CD4-positive, CD25-positive, alpha-beta regulatory T cell (primary cell): ENCODE results near the gene DHTKD1. TPM values are rescaled to one million over a fixed set of nuclear protein-coding genes. Genes with fewer than 3 reads are reported as not detected.
"Not testable (repeated sequence)": the region's sequence is repeated elsewhere in the genome, so short reads cannot be mapped to it uniquely, and the experiment has no call there.

ENCODE experiments used
- ATAC-seq, 2 donors: fragments of 150-1000 bp; cut with Tn5 transposase; one replicate each; pipeline ENCODE4 v1.10.0; 2021; ENCODE audit warnings: low read depth in 2 of 2, moderate number of reproducible peaks in 2 of 2, moderate library complexity in 1 of 2
- DNase-seq, 3 donors: peaks; one replicate each; pipeline versions ENCODE4 v3.0.0 to v3.0.0-alpha.2; 2012 to 2022; ENCODE audit warnings: mixed read lengths in 1 of 3
- H3K27ac ChIP-seq: one replicate; pipeline ENCODE4 v1.7.0; 2013; ENCODE audit warnings: mild to moderate bottlenecking, low read length; ENCODE audit not compliant: insufficient read depth, poor library complexity, severe bottlenecking
- H3K27me3 ChIP-seq: one replicate; pipeline ENCODE4 v1.7.0; 2013; ENCODE audit warnings: low read length; ENCODE audit not compliant: control insufficient read depth, insufficient read depth
- H3K36me3 ChIP-seq: one replicate; pipeline ENCODE4 v1.7.0; 2013; ENCODE audit warnings: mild to moderate bottlenecking, low read length, moderate library complexity; ENCODE audit not compliant: control insufficient read depth, insufficient read depth
- H3K4me1 ChIP-seq: 2 replicates; pipeline ENCODE4 v1.7.0; 2013; ENCODE audit warnings: mild to moderate bottlenecking, low read length; ENCODE audit not compliant: insufficient read depth, control insufficient read depth, poor library complexity, severe bottlenecking
- H3K4me3 ChIP-seq: one replicate; pipeline ENCODE4 v1.7.0; 2013; ENCODE audit warnings: low read depth, mild to moderate bottlenecking, low read length, moderate library complexity
- H3K9me3 ChIP-seq, 2 experiments: 1 replicate in 1 of 2; 2 replicates in 1 of 2; pipeline ENCODE4 v1.7.0; 2013; ENCODE audit warnings: low read length in 2 of 2, mild to moderate bottlenecking in 1 of 2, moderate library complexity in 1 of 2; ENCODE audit not compliant: control insufficient read depth in 2 of 2
- H3K27ac Mint-ChIP-seq, 3 donors: one replicate each; pipeline ENCODE4 v1.8.0; 2020 to 2022; ENCODE audit warnings: mild to moderate bottlenecking in 3 of 3, mixed read lengths in 3 of 3, moderate library complexity in 2 of 3
- H3K27me3 Mint-ChIP-seq: one replicate; pipeline ENCODE4 v1.8.0; 2022; ENCODE audit warnings: mild to moderate bottlenecking, mixed read lengths
- H3K36me3 Mint-ChIP-seq: one replicate; pipeline ENCODE4 v1.8.0; 2020; ENCODE audit warnings: mixed read lengths
- H3K4me1 Mint-ChIP-seq, 4 donors: one replicate each; pipeline ENCODE4 v1.8.0; 2020 to 2022; ENCODE audit warnings: mixed read lengths in 4 of 4, mild to moderate bottlenecking in 1 of 4
- H3K4me3 Mint-ChIP-seq, 4 donors: one replicate each; pipeline ENCODE4 v1.8.0; 2020 to 2022; ENCODE audit warnings: mild to moderate bottlenecking in 4 of 4, mixed read lengths in 4 of 4, moderate library complexity in 3 of 4
- H3K9me3 Mint-ChIP-seq, 7 donors: one replicate each; pipeline ENCODE4 v1.8.0; 2020 to 2022; ENCODE audit warnings: mixed read lengths in 7 of 7, mild to moderate bottlenecking in 3 of 7, moderate library complexity in 2 of 7
- polyA plus RNA-seq, 4 donors: library from polyadenylated mRNA; unstranded; fragments of 300-500 nt; fragmentation: Illumina TruSeq; gene quantifications; one replicate each; pipeline ENCODE4 v1.2.3, GENCODE V29; 2021
- total RNA-seq: library from RNA; stranded (reverse); gene quantifications from one replicate; pipeline ENCODE4 v1.2.3, GENCODE V29; 2022

Gene DHTKD1
- total and polyA plus RNA-seq, 5 donors from 2014 or later = 6.0 to 18.9 (median 8.7) TPM

- not testable (repeated sequence) for H3K4me1 ChIP-seq, DNase-seq, H3K27ac ChIP-seq, H3K4me3 Mint-ChIP-seq, H3K9me3 Mint-ChIP-seq, H3K9me3 ChIP-seq, H3K27ac Mint-ChIP-seq, H3K4me3 ChIP-seq, H3K4me1 Mint-ChIP-seq, ATAC-seq, H3K27me3 ChIP-seq, H3K27me3 Mint-ChIP-seq
- peaks cover 65% of the 10 kb centered on the region for H3K36me3 ChIP-seq
- peaks cover 30% of the 10 kb centered on the region for H3K36me3 Mint-ChIP-seq
Measured at GRCh38 chr10:12171512-12171911, 102.8 kb downstream of the DHTKD1 start.

Other genes with a start within 250 kb of the DHTKD1 start
- 1.3 TPM for gene PROSER2, start 245.6 kb upstream of the DHTKD1 start, total RNA-seq
- gene PROSER2, start 245.6 kb upstream of the DHTKD1 start, polyA plus RNA-seq = under 1 TPM in 2 of 4 donors, not detected in 2; 0.25 to 0.65 TPM
- gene UPF2, start 26.1 kb upstream of the DHTKD1 start, total RNA-seq = 29.9 TPM
- 10 to 100 TPM in 2 of 4 donors, 1 to 10 TPM in 2; 5.5 to 13.1 (median 9.6) TPM for gene UPF2, start 26.1 kb upstream of the DHTKD1 start, polyA plus RNA-seq
- 25.2 TPM for gene SEC61A2, start 60.7 kb downstream of the DHTKD1 start, total RNA-seq
- 1 to 10 TPM; 1.6 to 5.4 (median 2.5) TPM for gene SEC61A2, start 60.7 kb downstream of the DHTKD1 start, polyA plus RNA-seq
- 38.1 TPM for gene NUDT5, start 126.9 kb downstream of the DHTKD1 start, total RNA-seq
- 100 to 1,000 TPM in 1 of 4 donors, 10 to 100 TPM in 3; 71.5 to 103 (median 89.7) TPM for gene NUDT5, start 126.9 kb downstream of the DHTKD1 start, polyA plus RNA-seq
- gene CDC123, start 127.2 kb downstream of the DHTKD1 start, total RNA-seq = 50.3 TPM
- gene CDC123, start 127.2 kb downstream of the DHTKD1 start, polyA plus RNA-seq = 100 to 1,000 TPM in 3 of 4 donors, 10 to 100 TPM in 1; 91.1 to 111 (median 102) TPM